SU-DHL-6 (cell line): ENCODE measurements around the gene DUS2.

Experiments
- H2AFZ ChIP-seq: fragments of 200-600 bp; sonication (generic); 2 replicates; pipeline ENCODE4 v1.6.1; 2014; ENCODE audit warnings: low read depth, mild to moderate bottlenecking, moderate library complexity, mixed read lengths, antibody characterized with exemption, low read length; ENCODE audit not compliant: severe bottlenecking
- H3F3A ChIP-seq: fragments of 200-600 bp; shearing (Covaris generic); 2 replicates; pipeline ENCODE4 v1.6.0; 2016; ENCODE audit warnings: antibody characterized with exemption, mild to moderate bottlenecking; ENCODE audit not compliant: insufficient read depth
- H3K27ac ChIP-seq: fragments of 200-600 bp; sonication (generic); 2 replicates; pipeline ENCODE4 v1.5.1; 2016; ENCODE audit warnings: low read depth, mild to moderate bottlenecking, low read length, moderate library complexity, mixed read lengths
- H3K27me3 ChIP-seq: fragments of 200-600 bp; sonication (generic), shearing (Covaris generic); 2 replicates; pipeline ENCODE4 v1.6.0; 2014; ENCODE audit warnings: mild to moderate bottlenecking, low read length
- H3K36me3 ChIP-seq: fragments of 200-600 bp; sonication (generic); 2 replicates; pipeline ENCODE4 v1.6.1; 2014; ENCODE audit warnings: mild to moderate bottlenecking, low read length, mixed read lengths
- H3K4me2 ChIP-seq: fragments of 300-600, 200-600 bp; shearing (Covaris generic), sonication (generic); 2 replicates; pipeline ENCODE4 v1.6.0; 2014; ENCODE audit warnings: low read length, low read depth, mild to moderate bottlenecking; ENCODE audit not compliant: poor library complexity, severe bottlenecking
- H3K4me3 ChIP-seq: fragments of 200-600 bp; sonication (generic); 2 replicates; pipeline ENCODE4 v1.5.1; 2014; ENCODE audit warnings: antibody characterized with exemption, low read length, mild to moderate bottlenecking, mixed read lengths; ENCODE audit not compliant: insufficient read depth, poor library complexity, severe bottlenecking
- H3K79me2 ChIP-seq: fragments of 200-600 bp; sonication (generic); 2 replicates; pipeline ENCODE4 v1.6.1; 2014; ENCODE audit warnings: mild to moderate bottlenecking, low read length, moderate library complexity; ENCODE audit not compliant: insufficient read depth
- H3K9ac ChIP-seq: fragments of 200-600 bp; sonication (generic); 2 replicates; pipeline ENCODE4 v1.7.0; 2014; ENCODE audit warnings: mild to moderate bottlenecking, low read length
- H3K9me2 ChIP-seq: fragments of 200-600 bp; sonication (generic); replicated peaks from 2 replicates; pipeline ENCODE4 v1.6.1; 2014; ENCODE audit warnings: low read length; ENCODE audit not compliant: insufficient read depth
- H3K9me3 ChIP-seq: fragments of 200-600 bp; sonication (generic); 2 replicates; pipeline ENCODE4 v1.6.1; 2014; ENCODE audit warnings: low read length, mixed read lengths; ENCODE audit not compliant: insufficient read depth
- H4K20me1 ChIP-seq: fragments of 200-600 bp; sonication (generic); 2 replicates; pipeline ENCODE4 v1.6.1; 2014; ENCODE audit warnings: low read depth, mild to moderate bottlenecking, antibody characterized with exemption, low read length, moderate library complexity, mixed read lengths
- EZH2phosphoT487 ChIP-seq: fragments of 200-600 bp; sonication (generic), shearing (Covaris generic); conservative IDR thresholded peaks from 2 replicates; pipeline ENCODE4 v1.6.1; 2018; ENCODE audit warnings: mild to moderate bottlenecking, antibody characterized with exemption, low read length, moderate library complexity, mixed read lengths
- TF ChIP-seq, protein P1 (sequence below): fragments of 200-600 bp; sonication (generic); IDR thresholded peaks from one replicate; pipeline ENCODE4 v1.5.1; 2017; ENCODE audit warnings: antibody characterized with exemption, mild to moderate bottlenecking, low read length, moderate library complexity; ENCODE audit not compliant: insufficient read depth, poor library complexity, severe bottlenecking

The DUS2 gene

DNA sequence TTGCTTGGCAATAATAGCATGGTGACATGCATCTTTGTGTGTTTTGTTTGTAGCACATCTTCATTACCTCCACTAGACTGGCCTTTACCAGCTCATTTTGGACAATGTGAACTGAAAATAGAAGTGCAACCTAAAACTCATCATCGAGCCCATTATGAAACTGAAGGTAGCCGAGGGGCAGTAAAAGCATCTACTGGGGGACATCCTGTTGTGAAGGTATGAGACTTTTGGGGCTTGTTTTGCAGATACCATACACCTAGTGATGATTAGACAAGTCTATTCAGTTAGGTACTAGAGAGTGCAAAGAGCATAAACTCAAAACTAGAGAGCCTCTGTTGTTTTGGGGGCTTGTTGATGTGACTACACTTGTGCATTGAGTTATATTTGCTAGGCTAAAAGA is 103.3 kb downstream of the DUS2 start:
- no peaks in the 10 kb centered on the region for H3K27me3 ChIP-seq
- H3K4me3 ChIP-seq = no peak overlapping the region
- no peaks in the 10 kb centered on the region for H3K9me3 ChIP-seq
- peaks cover 14% of the 10 kb centered on the region for H3F3A ChIP-seq
- no peaks in the 10 kb centered on the region for H3K9me2 ChIP-seq
- H3K79me2 ChIP-seq = peaks cover 71% of the 10 kb centered on the region
- H3K9ac ChIP-seq = no peak overlapping the region
- H3K36me3 ChIP-seq = peaks cover 11% of the 10 kb centered on the region
- TF ChIP-seq, protein P1, sequence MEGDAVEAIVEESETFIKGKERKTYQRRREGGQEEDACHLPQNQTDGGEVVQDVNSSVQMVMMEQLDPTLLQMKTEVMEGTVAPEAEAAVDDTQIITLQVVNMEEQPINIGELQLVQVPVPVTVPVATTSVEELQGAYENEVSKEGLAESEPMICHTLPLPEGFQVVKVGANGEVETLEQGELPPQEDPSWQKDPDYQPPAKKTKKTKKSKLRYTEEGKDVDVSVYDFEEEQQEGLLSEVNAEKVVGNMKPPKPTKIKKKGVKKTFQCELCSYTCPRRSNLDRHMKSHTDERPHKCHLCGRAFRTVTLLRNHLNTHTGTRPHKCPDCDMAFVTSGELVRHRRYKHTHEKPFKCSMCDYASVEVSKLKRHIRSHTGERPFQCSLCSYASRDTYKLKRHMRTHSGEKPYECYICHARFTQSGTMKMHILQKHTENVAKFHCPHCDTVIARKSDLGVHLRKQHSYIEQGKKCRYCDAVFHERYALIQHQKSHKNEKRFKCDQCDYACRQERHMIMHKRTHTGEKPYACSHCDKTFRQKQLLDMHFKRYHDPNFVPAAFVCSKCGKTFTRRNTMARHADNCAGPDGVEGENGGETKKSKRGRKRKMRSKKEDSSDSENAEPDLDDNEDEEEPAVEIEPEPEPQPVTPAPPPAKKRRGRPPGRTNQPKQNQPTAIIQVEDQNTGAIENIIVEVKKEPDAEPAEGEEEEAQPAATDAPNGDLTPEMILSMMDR = no peak
- no peak for TF ChIP-seq EZH2phosphoT487
- H2AFZ ChIP-seq = no peak overlapping the region
- H4K20me1 ChIP-seq = peaks cover 6% of the 10 kb centered on the region; the same call in 1 of the 2 replicates
- no peak overlapping the region for H3K27ac ChIP-seq
- no peak overlapping the region for H3K4me2 ChIP-seq

DNA sequence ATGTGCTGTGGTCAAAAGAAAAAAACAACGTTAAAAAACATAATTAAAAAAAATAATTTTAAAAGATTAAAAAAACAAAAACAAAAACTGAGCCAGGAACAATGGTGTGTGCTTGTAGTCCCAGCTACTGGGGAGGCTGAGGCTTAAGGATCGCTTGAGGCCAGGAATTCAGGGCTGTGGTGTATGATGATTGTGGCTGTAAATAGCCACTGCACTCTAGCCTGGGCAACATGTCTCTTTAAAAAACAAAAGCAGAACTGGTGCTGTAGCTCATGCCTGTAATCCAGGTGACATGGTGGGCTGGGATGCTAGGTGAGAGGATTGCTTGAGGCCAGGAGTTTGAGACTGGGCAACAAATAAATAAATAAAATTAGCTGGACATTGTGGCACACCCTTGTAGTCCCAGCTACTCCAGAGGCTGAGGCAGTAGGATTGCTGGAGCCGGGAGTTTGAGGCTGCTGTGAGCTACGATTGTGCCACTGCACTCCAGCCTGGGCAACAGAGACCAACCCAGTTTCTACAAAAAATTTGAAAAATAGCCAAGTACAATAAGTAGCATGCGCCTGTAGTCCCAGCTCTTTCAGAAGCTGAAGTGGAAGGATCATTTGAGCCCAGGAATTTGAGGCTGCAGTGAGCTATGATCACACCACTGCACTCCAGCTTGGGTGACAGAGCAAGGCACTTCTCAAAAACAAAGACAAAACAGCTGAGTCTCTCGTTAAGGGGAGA is 105.7 kb downstream of the DUS2 start:
- Histone ChIP-seq H3K9me2 (no peaks in the 10 kb centered on the region), H3K27me3 (no peaks in the 10 kb centered on the region), H3K4me3 (no peak overlapping the region), H3K36me3 (peaks cover 11% of the 10 kb centered on the region), H3K9me3 (no peaks in the 10 kb centered on the region), H4K20me1 (peaks cover 6% of the 10 kb centered on the region; the same call in 1 of the 2 replicates), H3K4me2 (no peak overlapping the region), H3K79me2 (peaks cover 70% of the 10 kb centered on the region), H3K27ac (no peak overlapping the region), H3F3A (peaks cover 14% of the 10 kb centered on the region), H3K9ac (no peak overlapping the region), H2AFZ (no peak overlapping the region)
- TF ChIP-seq, protein P1 = no peak
- TF ChIP-seq EZH2phosphoT487 = no peak
